ENCODE data around the gene CCDC146. TPM values are rescaled to one million over a fixed set of nuclear protein-coding genes. Genes with fewer than 3 reads are reported as not detected.
A peak's percentile ranks its signal among the peaks of the same experiment; 100 is the strongest.
"Not testable (repeated sequence)": the region's sequence is repeated elsewhere in the genome, so short reads cannot be mapped to it uniquely, and the experiment has no call there.

CCDC146 gene
- total RNA-seq, 1 donor from 2014 or later: 2.6 TPM

DNA sequence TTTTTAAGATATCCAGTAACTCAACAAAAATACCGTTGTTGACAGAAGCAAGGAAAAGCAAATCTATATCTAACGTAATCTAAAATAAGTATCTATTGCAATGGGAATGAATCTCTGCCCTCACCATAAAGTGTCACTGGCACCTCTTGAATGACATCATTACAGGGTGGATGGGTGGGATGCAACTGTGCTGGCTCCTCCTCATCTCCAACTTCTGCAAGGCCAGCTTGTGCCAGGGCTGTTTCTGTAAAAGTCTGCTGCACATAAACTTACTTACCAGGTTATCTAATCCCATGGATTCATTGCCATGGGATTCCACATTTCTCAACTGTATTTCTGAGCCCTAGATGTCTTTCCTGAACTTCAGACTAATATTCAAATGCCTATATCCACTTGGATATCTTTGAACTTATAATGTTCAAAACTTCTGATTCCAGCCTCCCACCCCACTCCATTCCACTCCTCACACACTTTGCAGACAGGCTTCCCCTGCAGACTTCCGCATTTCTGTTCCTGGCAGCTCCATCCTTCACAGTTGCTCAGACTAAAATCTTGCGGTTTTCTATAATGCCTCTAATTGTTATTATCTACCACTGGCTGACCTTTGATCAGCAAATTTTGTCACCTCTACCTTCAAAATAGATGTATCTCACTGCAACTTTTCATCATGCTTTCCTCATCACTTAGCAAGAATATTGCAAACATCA, 66.5 kb downstream of the CCDC146 start:
- no peak for DNase-seq (ENCODE audit: low spot score)
- ATAC-seq: no peak

DNA sequence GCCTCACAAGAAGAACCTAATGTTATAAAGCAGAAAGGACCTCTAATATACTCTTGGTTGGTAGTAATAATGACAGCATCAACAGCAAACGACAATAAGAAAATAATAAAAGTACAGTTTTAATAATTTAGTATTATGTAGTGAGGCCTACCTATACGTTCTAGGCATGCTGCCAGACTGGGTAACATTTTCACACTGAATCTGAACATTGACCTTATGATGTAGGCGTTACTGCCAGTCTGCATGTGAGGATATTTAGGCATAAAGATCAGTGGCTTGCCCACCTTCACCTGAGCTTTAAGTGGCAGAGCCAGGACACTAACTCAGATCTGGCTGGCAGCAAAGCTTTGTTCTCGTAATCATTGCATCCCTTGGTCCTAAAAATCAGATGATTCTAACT, 74.7 kb downstream of the CCDC146 start:
- no peak for ATAC-seq
- no peak for DNase-seq (ENCODE audit: low spot score)

DNA sequence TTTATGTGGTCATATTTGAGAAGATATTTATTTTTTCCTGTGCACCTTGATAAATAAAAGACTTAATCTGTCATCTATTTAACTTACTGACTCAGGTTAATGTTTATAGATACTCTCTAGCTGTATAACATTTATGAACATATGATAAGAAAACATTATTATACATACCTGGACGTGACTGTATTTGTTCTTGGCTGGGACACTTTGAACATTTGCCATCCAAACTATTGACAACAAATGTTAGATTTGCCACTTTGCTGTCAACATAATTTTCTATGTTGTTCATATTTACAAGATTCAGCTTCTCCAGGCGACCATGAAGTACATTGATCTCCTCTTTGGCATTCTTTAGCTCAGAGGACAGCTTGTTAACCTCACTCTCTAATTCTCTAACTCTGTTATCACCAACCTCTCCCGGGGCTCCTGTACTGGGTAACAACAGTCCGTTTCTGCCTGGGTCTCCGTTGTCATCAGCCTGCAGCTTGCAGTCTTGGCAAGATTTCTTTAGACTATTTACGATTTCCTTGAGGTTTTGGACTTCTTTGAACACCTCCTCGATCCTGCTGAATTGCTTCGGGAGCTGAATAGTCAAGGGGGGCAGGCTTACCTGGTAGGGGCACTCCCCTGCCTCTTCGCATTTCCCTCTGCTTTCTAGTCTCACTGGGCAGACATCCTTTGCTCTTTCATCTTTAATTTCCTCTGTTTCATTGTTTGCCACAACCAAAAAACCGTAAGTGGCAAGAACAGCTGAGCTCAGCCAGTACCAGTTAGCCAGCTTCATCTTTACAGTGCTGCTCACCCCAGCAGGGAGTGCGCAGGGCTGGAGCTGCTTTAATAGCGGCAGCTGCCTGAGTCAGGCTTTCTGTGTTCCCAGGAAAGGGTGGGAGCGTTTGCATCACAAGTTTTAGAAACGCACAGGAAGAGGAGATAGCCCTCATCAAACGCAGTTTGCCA, 76.9 kb downstream of the CCDC146 start, which contains the start of gene FGL2:
FGL2 (minus strand) TSS at position 807 of the 954 bp plus-strand sequence; CDS start at position 781, 26 bp downstream.
- DNase-seq (ENCODE audit: low spot score): no peak

DNA sequence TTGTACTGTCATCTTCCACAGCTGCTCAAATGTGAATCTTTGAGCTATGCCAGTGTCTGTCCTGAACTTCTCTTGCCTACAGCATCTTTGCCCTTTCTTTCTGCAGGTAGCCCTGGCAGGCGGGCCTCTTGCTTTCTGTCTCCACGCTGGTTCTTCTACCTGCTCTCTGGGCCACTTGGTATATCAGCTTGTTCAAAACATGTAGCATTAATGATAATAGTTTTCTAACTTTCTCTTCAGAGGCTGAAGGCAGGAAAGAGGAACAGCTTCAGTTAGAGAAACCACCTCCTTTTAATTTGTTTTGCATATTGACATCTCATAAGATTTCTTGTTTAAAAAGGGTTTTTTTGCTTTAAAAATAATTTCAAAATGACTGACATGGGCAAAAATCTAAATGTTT, 78.1 kb downstream of the CCDC146 start:
- DNase-seq (ENCODE audit: low spot score) (no peak), ATAC-seq (no peak)

More for the DNA sequence above, 76.9 kb downstream of the CCDC146 start, which contains the start of gene FGL2:
- peak; percentile 58 for ATAC-seq

DNA sequence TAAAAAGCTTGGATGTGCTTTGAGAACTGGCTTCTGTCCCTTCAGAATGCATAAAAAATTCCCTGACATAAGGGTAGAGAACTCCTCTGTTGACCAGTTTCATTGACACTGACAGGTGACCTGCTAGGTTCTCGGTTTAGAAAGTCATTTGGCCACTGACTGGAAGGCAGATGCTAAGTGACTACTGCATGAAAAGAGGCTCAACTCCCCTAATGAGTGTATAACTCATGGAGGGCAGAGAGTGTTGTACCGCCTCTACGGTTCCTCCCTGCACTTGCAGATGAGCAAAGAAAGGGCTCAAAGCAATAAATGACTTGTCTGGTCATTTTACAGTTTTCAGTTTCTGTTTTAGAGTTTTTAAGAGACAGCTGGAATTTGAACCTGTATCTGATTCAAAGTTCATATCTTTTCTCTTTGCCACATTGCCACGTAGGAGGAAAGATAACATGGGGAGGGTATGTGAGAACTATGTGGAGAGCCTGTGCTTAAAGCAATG, 80.1 kb downstream of the CCDC146 start:
- no peak for DNase-seq (ENCODE audit: low spot score)
- peak; percentile 80 for ATAC-seq

DNA sequence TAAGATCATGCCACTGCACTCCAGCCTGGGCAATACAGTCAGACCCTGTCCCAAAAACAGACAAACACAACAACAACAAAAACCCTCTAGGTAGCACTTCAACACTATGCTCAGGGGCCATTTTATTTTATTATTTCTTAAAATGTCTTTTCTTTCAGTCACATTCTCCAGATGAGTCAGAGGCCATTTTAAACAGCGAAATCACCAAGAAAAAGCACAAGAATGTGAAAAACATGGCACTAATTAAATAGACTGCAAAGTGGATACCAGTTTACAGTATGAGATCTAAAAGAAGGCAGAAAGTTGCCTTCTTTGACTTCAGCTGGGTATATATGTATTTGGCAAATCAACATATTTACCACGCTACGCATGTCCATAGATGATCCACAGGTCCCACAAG, 83.3 kb downstream of the CCDC146 start:
- ATAC-seq (no peak), DNase-seq (ENCODE audit: low spot score) (no peak)

DNA sequence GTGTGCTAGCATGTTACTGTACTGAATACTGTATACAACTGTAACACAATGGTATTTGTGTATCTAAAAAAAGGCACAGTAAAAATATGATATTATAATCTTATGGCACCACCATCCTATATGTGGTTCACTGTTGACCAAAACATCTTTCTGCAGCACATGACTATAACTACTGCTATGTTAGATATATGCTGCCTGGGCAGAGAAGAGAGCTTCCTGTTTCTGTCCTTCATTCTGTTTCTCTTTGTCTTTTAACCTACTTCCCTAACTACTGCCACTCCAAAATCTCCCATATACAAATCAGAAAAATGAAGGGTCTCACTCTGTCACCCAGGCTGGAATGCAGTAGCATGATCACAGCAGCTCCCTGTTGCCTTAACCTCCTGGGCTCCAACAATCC, 86.0 kb downstream of the CCDC146 start:
- ATAC-seq: no peak
- DNase-seq (ENCODE audit: low spot score): no peak

DNA sequence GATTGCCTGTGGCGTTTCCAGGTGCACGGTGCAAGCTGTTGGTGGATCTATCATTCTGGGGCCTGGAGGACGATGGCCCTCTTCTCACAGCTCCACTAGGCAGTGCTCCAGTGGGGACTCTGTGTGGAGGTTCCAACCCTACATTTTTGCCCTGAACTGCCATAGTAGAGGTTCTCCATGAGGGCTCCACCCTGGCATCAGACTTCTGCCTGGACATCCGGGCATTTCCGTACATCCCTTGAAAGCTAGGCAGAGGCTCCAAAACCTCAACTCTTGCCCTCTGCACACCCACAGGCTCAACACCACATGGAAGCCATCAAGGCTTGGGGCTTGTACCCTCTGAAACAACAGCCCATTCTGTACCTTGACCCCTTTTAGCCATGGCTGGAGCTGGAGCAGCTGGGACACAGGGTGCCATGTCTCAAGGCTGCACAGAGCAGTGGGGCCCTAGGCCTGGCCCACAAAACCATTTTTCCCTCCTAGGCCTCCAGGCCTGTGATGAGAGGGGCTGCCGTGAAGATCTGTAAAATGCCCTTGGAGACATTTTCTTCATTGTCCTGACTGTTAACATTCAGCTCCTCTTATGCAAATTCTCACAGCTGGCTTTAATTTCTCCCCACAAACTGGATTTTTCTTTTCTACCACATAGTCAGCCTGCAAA, 87.2 kb downstream of the CCDC146 start:
- DNase-seq (ENCODE audit: low spot score) (no peak), ATAC-seq (no peak)

DNA sequence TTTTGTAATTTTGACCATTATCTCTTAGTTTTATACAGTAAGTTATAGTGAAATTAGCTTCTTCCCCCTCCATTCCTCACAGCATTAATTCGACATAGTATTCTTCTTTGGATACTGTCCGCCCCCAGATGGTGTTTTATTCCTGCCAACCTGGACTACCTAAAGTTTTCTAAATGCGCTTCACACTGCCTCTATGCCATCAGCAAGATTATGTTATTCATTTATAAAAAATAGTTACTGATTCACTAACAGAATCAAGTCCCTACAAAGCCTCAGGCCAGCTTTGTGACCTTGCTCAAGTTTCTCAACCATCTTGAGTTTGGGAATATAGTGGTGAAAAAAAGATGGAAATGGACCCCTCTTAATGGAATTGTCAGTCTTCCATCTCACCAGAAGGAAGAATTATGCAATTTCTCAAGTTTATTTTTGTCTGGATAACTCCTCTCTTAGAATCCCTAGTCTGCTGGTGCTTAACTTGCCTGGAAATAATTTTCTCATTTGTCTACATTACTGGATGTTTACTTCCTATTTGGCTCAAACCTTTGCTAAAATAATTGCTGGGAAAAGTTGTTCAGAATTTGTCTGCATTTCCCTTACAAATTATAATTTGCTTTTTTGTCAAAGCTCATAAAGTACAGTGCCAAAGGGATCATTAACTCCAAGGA, 93.9 kb downstream of the CCDC146 start:
- DNase-seq (ENCODE audit: low spot score) (no peak), ATAC-seq (peak; percentile 84)

DNA sequence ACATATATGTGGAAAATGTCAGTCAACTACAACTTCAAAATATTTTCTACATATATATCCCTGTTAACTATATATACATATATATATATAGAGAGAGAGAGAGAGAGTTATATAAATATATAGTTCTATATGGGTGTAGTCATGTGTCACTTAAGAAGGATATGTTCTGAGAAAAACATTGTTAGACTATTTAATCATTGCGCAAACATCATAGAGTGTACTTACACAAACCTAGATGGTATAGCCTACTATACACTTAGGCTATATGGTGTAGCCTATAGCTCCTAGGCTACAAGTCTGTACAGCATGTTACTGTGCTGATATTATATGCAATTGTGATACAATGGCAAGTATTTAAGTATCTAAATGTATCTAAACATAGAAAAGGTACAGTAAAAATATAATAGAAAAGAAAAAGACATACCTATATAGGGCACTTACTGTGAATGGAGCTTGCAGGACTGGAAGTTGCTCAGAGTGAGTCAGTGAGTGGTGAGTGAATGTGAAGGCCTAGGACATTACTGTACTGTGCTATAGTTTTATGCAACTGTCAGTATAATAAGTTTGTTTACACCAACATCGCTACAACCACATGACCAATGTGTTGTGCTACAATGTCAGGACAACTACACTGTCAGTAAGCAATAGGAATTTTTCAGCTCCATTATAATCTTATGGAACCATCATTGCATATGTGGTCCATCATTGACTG, 95.2 kb downstream of the CCDC146 start:
- DNase-seq (ENCODE audit: low spot score) (no peak), ATAC-seq (no peak)

DNA sequence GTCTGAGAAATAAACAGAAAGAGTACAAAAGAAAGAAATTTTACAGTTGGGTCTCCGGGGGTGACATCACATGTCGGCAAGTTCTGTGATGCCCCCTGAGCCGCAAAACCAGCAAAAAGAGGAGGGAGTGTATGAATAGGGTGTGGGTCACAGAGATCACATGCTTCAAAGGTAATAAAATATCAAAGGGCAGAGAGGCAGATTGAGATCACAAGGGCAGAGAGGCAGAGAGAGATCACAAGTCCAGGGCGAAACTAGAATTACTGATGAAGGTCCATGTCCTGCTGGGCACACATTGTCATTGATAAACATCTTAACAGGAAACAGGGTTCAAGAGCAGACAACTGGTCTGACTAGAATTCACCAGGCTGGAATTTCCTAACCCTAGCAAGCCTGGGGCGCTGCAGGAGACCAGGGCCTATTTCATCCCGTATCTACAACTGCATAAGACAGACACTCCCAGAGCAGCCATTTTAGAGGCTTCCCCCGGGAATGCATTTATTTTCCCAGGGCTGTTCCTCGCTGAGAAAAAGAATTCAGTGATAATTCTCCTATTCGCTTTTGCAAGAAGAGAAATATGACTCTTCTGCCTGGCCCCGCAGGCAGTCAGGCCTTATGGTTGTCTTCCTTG, 97.4 kb downstream of the CCDC146 start:
- ATAC-seq; DNase-seq (ENCODE audit: low spot score): not testable (repeated sequence)

DNA sequence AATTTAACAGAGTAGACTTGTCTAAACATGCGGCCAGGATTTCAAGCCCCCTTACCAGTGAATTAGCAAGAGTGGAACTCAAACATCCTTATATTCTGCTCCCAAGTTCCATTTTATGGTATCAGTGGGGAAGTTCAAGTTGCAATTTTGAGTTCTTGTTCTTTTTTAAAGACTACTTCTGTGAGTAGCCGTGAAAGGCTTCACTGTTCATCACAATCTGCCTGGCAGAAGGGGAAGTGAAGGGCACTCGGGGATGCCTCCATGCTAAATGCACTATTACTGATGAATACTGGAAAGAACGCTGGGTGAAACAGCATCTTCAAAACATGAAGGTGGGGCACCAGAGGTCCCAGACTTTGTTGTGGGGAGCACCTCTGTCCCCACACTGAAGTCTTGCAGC, 99.7 kb downstream of the CCDC146 start:
- DNase-seq (ENCODE audit: low spot score) (no peak), ATAC-seq (peak; percentile 26)

DNA sequence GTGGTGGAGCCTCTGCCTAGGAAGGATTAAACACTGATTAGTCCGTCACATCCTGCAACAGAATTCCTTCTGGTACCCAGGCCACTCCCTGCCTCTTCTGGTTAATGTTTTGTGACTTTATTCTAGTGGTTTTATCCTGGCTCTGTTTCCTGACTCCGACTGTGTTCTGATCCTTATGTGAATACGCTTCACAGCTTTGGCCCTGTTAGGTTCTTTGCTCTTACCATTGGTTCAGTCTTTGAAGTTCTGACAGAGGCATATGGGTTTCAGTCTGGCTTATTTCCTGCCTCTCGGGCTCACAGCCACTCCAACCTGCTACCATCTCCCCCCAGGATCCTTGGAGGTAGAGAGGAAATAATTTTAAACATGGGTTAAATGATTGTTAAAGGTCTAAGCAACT, 100.4 kb downstream of the CCDC146 start:
- no peak for ATAC-seq
- no peak for DNase-seq (ENCODE audit: low spot score)

DNA sequence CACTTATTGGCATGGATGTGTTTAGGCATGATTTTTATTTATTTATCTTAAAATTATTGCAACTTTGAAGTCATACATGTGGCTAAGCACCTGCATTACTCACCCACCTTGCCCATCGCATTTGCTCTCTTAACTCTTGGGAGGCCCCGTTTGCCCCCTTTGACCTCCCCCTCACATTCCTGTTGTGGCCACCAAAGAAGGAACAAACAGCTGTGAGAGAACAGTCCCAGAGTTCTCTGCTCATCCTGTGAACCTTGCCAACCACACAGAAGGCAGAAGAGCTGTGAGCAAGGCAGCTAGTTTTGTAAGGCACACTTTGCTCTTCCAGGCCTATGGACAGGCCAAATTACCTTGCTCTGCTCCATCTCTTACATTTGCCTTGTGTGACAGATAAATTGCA, 100.8 kb downstream of the CCDC146 start:
- DNase-seq (ENCODE audit: low spot score) (no peak), ATAC-seq (no peak)

DNA sequence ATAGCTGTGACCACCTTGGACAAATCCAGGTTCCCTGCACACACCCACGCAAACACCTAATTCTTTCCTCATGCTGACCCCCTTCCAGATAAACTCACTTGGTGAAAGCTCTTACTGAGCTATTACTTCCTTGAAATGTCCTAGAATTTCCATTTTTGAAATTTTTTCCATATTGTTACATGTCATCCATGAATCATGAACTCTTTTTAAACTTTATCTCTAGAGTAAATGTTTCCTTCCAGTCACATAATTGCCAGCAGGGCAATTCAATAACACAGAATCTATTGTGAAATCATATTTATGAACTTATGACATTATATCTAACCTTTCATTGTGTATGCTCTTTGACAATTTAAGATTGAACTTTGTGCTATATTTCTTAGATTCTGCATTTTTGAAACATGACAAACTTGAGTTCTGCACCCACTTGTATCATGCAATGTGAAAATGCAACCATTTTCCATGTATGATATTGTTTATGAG, 104.0 kb downstream of the CCDC146 start:
- ATAC-seq: no peak
- DNase-seq (ENCODE audit: low spot score): no peak

DNA sequence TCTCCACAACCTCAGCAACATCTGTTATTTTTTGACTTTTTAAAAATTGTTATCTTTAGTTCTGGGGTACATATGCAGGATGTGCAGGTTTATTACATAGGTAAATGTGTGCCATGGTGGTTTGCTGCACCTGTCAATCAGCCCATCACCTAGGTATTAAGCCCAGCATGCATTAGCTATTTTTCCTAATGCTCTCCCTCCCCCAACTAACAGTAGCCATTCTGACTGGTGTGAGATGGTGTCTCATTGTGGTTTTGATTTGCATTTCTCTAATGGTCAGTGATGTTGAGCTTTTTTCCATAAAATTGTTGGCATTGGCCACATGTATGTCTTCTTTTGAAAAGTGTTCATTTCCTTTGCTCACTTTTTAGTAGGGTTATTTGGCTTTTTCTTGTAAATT, 106.4 kb downstream of the CCDC146 start:
- DNase-seq (ENCODE audit: low spot score); ATAC-seq: not testable (repeated sequence)

DNA sequence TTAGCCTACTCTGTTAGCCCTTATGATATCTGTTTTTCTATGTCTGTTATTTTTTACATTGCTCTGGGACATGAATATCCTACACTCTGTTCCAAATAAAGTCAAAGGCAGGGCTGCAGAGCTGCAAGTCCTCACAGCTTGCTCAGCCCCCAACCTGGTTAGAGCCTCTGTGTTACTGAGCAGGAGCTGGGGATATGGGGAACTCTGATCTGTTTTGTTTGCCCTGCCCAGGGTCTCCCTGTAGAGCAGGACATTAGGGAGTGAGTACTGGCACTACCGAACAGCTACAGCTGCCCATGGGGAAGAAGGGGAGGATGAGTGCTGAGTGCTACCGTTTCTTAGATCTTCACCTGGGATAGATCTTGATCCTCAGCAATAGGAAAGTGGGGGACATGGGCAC, 110.1 kb downstream of the CCDC146 start:
- no peak for ATAC-seq
- no peak for DNase-seq (ENCODE audit: low spot score)

DNA sequence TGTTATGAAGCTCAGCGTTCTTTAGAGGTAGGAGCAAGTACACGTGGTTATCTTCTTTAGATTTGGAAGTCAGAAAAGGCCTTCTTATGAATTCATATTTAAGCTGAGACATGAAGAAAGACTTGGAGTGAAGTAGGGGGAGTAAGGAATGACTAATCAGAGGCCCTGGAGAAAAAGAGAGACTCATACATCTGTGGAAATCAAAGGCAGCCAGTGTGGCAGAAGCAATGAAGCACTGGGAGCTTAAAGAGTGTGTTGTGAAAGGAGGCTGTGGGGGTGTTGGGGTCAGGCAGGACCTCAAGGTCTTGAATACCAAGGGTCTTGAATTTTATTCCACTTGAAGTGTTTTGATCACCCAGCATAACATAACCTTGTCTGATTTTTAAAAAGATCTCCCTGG, 112.9 kb downstream of the CCDC146 start:
- ATAC-seq (no peak), DNase-seq (ENCODE audit: low spot score) (no peak)

DNA sequence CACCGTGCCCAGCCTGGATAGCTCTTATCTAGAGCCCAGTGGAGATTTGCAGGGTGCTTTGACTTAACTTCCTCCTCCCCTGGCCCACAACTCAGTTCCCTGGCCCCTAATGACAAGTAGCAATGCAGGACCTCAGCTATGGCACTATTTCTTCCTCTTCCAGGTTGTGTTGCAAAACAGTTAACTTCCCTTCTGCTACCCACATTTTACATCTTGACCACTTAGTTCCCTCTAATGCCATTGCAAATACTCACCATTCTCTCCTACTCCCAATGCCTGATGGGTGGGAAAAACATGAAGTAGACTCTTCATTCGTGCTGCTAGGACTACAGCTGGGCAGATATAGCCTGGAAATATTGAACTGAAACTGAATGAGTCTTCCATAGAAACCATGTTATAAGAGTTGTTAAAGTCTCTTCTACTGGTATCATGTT, 116.3 kb downstream of the CCDC146 start:
- ATAC-seq: peak; percentile 52
- DNase-seq (ENCODE audit: low spot score): no peak
